Measurements from ENCODE around the gene TP53INP2.

Gene TP53INP2

GRCh38 chr20:34724172-34724571 is 20.0 kb downstream of the TP53INP2 start:
- no peak for DNase-seq

- no peak for DNase-seq
Observed at GRCh38 chr20:34729416-34729815, 25.3 kb downstream of the TP53INP2 start.

- DNase-seq: no peak
Observed at GRCh38 chr20:34732523-34732922, 28.4 kb downstream of the TP53INP2 start.

- DNase-seq: no peak
Observed at GRCh38 chr20:34736106-34736735, 32.1 kb downstream of the TP53INP2 start.

- no peak for DNase-seq
Observed at GRCh38 chr20:34743039-34743438, 38.9 kb downstream of the TP53INP2 start.

GRCh38 chr20:34744340-34744739 is 40.2 kb downstream of the TP53INP2 start:
- no peak for DNase-seq

GRCh38 chr20:34744847-34745246 is 40.7 kb downstream of the TP53INP2 start:
- no peak for DNase-seq

- DNase-seq: no peak
Observed at GRCh38 chr20:34746674-34747073, 42.5 kb downstream of the TP53INP2 start.

- DNase-seq: no peak
Observed at GRCh38 chr20:34747479-34747878, 43.3 kb downstream of the TP53INP2 start.

- DNase-seq: no peak
Observed at GRCh38 chr20:34748709-34749108, 44.6 kb downstream of the TP53INP2 start.

GRCh38 chr20:34750484-34750883 is 46.3 kb downstream of the TP53INP2 start:
- no peak for DNase-seq

- no peak for DNase-seq
Observed at GRCh38 chr20:34751453-34751852, 47.3 kb downstream of the TP53INP2 start.

- DNase-seq: no peak
Observed at GRCh38 chr20:34753706-34754461, 49.7 kb downstream of the TP53INP2 start.

GRCh38 chr20:34754611-34755010 is 50.5 kb downstream of the TP53INP2 start:
- DNase-seq: no peak

GRCh38 chr20:34755367-34755766 is 51.2 kb downstream of the TP53INP2 start:
- no peak for DNase-seq

GRCh38 chr20:34762031-34762555 is 57.9 kb downstream of the TP53INP2 start:
- no peak for DNase-seq
